GM10847 (cell line): ENCODE measurements around the gene RAB3B.

Experiments
- POLR2A ChIP-seq: IDR thresholded peaks from 2 replicates; pipeline ENCODE4 v1.6.1; 2011; ENCODE audit not compliant: insufficient read length; ENCODE audit errors: extremely low read depth

RAB3B gene, protein sequence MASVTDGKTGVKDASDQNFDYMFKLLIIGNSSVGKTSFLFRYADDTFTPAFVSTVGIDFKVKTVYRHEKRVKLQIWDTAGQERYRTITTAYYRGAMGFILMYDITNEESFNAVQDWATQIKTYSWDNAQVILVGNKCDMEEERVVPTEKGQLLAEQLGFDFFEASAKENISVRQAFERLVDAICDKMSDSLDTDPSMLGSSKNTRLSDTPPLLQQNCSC

DNA sequence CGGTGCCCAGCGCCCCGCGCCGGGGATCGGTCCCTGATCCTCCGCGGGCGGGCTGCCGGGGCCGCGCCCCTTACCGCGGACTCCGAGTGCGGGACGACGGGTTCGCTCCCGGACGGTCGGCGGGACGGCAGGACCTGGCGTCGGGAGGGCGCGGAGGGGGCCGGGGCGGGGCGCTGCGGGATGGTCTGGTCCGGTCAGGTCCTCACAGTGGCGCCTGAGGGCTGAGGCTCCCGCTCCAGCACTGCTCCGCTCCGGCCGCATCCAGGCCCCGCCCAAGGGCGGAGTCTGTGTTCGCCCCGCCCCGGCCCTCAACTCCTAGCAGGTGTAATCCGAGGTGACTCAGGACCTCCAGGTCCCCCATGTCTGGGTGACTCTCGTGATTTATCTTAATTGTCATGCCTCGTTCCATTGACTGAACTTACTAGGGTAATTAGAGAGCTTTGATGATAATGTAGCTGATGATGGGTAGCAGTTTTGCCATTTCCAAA is at the start of gene RAB3B:
TSS of gene RAB3B (minus strand) at position 223 of the 488 bp plus-strand sequence. CDS start 13,583 bp downstream, outside the sequence.
- no peak for TF ChIP-seq POLR2A

DNA sequence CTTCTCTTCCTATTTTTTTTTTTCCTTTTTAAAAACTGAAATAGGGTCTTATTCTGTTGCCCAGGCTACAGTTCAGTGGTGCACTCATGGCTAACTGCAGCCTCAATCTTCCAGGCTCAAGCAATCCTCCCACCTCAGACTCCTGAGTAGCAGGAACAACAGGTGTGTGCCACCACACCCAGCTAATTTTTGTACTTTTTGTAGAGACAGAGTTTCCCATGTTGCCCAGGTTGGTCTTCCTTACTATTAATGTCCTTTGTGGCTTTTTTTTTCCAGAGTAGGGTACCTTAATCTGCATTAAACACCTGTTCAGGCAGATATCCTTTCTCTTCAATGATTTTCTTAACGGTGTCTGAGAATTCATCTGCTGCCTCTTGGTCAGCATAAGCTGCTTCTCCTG is 47.4 kb upstream of the RAB3B start:
- TF ChIP-seq POLR2A, result no peak

DNA sequence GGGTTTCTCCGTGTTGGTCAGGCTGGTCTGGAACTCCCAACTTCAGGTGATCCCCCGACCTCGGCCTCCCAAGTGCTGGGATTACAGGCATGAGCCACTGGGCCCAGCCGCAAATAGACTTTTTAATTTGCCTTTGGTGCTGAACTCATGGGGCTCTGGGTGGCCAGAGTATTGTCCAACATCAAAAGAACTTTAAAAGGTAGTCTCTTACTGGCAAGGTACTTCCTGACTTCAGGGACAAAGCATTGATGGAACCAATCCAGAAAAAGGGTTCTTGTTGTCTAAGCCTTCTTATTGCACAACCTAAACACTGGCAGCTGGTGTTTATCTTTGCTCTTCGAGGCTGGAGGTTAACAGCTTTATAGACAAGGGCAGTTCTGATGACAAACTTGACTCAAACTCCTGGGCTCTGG is 46.9 kb upstream of the RAB3B start:
- TF ChIP-seq POLR2A, result no peak

DNA sequence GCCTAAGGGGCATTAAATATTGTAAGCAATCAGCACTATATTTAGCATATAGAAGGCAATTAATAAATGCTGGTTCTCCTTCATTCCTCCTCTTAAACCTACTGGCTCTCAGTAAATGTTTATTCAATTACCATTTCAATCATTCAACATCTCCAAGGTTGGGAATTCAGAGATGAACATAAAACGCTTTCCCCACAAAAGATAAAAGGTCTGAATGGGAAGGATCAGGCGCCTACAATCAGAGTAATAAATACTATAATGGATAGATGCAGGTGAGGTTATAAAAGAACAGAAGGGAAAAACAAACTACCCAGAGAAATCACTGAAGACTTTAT is 43.5 kb upstream of the RAB3B start:
- TF ChIP-seq POLR2A, result no peak

DNA sequence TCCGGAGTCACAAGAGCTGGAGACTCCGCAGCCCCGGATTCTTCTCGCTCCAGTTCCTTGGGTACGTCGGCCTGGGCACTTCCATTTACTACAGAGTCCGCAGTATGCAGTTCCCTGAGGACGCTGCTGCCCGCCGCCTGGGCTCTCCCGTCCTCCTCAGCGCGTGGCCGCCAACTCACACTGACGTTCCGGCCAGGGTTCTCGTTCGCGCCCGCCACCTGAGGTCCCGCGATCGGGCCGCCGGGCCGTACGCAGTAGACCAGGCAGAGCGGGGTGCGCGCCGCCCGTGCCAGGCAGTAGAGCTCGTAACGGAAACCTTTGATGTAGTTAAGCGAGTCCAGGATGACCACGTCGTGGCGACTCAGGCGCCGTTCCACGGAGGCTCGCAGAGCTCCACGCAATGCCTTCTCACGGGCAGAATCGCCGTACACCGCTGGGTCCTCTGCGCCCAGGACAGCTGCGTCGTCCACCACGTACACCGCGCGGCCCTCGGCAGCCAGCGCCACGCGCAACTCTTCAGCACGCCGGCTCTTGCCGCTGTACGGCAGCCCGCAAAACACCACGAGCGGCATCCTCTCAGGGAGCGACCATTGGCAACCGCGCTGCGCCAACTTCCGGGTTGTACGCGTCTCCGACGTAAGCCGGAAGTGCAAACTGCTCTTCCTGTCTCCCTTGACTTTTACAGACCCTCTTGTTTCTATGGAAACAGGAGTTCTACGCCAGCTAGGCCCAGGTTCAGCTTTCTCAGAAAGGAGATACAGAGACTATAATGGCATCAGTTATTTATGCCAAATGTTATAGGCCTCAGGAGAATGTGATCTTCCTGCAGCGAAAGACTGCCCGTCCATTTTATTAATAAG is 42.9 kb upstream of the RAB3B start, which contains the start of gene KTI12:
TSS of gene KTI12 (minus strand) at position 621 of the 860 bp plus-strand sequence. CDS start at position 572, 49 bp downstream.
- TF ChIP-seq POLR2A, result peak; percentile 78

DNA sequence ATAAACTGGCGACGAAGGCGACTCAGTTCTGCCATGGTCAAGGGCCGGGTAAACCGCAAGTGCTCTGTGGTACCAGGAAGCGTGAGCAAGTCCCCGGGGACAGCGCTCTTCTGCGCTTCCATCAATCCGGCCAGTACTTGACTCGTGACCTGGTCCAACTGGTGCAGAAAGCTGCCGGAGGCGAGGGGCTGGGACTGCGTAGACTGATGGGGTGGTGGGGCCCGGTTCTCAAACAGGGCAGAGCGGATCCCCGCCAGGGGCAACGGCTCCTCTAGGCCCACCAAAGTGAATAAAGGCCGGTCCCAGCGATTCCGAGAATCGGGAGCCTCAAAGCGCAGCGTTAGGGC is 42.3 kb upstream of the RAB3B start:
- no peak for TF ChIP-seq POLR2A

DNA sequence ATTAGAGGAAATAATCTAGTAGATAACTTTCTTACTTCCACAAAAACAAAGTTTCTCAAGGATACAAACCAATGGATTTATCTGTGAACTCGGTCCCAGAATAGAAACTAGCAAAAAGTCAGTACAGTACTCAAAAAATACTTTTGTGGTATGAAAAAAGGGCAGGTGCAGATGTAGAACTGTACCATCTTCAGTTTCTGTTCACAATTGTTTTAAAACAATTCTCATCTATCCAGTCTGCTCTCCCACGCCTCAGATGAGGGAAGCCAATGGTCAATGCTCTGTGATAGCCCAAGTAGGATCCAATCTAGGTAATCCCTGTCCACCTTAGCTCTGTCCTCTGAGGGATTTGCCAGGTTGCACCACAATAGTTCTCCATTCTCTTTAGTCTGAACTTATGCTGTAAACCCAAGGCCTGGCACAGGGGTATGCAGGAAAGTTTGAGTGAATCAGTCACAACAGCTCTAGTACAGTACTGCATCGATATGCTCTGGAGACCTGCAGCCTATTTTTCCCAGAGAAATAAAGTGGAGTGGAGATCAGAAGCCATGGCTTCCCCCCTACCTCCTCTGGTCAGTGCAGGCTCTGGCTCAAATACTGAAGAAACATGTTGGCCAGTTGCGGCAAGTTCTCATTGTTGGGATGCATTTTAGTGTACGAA is 41.8 kb upstream of the RAB3B start:
- TF ChIP-seq POLR2A, result no peak

DNA sequence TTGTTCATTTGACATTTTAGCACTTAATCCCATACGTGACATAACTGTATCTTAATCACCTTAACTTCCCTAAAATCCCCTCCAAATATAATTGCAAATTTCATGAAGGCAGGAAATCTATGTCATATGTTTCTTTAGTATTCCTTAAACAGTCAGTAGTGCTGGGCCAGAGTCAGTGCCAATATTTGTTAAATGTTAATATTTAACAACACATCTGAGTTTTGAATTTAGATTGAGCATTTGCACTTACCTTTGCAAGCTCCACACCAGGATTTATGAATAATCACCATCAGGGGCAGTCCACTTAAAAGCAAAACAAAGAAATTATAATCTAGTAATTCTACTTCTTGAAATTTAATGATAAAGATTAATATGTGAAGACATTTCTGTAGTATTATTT is 37.8 kb upstream of the RAB3B start:
- no peak for TF ChIP-seq POLR2A

DNA sequence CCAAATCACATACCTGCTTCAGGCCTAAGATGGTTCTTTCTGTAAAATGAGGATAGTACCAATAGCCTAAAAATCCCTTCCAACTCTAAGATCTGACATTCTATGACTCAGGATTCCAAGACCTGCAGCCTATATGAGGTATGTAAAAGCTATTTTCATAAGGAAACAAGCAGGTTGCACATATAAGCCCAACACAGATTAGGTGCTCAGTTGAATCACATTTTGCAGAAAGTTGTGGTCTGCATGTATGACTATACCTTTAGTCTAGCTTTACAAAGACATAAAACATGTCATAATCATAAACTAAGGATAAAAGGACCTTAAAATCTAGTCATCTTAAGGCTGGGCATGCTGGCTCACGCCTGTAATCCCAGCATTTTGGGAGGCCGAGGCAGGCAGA is 35.8 kb upstream of the RAB3B start:
- TF ChIP-seq POLR2A, result no peak

DNA sequence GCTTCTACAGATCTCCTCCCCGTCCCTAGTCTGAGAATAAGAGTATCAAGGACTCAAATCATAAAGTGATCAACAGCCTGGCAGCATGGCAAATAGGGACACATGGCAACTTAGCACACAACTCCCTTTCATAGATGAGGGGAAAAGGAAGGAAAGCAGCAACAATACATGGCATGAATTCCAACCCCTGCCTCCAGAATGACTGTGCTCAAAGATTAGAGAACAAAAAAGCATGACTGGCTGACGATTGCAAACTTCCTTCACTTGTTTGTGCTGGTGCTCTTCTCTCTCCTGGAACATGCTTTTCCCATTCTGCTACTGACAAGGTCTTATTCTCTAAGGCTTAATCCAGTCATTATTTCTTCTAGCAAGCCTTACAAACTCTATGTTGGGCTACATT is 31.6 kb upstream of the RAB3B start:
- no peak for TF ChIP-seq POLR2A

DNA sequence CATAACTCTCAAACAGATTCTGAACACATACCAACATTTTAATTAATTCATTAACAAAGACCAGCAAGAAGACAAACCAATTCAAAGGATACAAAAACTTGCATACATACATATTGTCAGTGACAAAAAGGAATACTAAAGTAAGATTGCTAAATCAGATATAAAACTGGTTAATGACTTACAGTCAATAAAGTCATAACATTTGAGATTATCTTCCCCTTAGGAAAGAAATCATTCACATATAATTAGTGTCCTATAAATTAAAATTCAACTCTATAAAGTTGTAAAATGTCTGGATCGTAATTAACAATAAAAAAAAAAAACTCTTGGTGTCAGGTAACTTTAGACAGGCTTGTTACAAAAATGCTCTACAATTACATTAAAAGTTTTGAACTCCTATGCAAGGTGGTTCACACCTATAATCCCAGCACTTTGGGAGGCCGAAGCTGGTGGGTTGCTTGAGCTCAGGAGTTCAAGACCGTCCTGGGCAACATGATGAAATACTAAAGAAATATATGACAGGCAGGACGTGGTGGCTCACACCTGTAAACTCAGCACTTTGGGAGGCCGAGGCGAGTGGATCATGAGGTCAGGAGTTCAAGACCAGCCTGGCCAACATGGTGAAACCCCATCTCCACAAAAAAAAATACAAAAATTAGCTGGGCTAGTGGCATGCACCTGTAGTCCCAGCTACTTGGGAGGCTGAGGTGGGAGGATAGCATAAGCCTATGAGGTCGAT is 17.7 kb upstream of the RAB3B start:
- TF ChIP-seq POLR2A, result no peak

DNA sequence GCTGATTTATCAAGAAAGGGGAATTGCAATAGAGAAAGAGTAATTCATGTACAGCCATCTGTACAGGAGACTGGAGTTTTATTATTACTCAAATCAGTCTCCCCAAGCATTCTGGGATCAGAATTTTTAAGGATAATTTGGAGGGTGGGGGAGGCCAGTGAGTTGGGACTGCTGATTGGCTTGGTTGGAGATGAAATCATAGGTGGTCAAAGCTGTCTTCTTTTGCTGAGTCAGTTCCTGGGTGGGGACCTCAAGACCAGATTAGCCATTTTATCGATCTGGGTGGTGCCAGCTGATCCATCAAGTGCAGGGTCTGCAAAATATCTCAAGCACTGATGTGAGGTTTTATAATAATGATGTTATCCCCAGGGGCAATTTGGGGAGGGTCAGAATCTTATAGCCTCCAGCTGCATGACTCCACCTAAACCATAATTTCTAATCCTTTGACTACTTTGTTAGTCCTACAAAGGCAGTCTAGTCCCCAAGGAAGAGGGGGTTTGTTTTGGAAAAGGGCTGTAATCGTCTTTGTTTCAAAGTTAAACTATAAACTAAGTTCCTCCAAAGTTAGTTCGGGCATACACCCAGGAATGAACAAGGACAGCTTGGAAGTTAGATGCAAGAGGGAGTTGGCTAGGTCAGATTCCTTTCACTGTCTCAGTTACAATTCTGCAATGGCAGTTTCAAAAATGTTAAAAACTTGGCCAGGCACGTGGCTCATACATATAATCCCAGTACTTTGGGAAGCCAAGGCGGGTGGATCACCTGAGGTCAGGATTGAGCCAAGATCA is 16.9 kb upstream of the RAB3B start:
- TF ChIP-seq POLR2A, result no peak

DNA sequence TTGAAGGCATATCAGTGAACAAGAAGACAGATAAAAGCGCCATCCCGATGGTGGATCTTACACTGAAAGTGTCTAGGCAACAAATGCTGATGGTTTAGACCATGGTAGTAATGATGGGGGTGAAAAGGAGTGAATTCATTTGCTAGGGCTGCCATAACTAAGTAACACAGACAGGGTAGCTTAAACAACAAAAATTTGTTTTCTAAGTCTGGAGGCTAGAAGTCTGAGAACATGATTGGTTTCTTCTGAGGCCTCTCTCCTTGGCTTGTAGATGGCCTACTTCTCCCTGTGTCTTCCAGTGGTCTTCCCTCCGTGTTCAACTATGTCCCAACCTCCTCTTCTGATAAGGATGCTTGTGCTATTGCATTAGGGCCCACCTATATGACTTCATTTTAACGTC is 13.4 kb upstream of the RAB3B start:
- no peak for TF ChIP-seq POLR2A
